Sciatic nerve (tissue), 2 donors: ENCODE data around the gene KCNMA1. TPM values are rescaled to one million over a fixed set of nuclear protein-coding genes. Genes with fewer than 3 reads are reported as not detected.

Source experiments
- ATAC-seq: fragments of 200-7000 bp; cut with Tn5 transposase; one replicate; pipeline ENCODE4 v1.9.1; 2020; ENCODE audit warnings: mild to moderate bottlenecking, moderate library complexity
- DNase-seq: peaks from one replicate; pipeline ENCODE4 v3.0.0-alpha.2; 2020; ENCODE audit warnings: low spot score
- intact Hi-C: fragments of 100-400 bp; cut with DNase I; formaldehyde crosslinking; loops from one replicate; pipeline ENCODE4 v1.14.2; 2022
- total RNA-seq: library from RNA; stranded (reverse); fragmentation: NEBNext Ultra II Directional; extraction: Animal tissue kit (Norgen Biotek cat#: 25700); gene quantifications from one replicate; pipeline ENCODE4 v1.2.1, GENCODE V29; 2021
- donor health status: DM: no; HTN: no; CAD: no.
- donor health status: DM: no; HTN: no; CAD: no.

KCNMA1 gene
- total RNA-seq, 1 donor from 2014 or later: 10.7 TPM

GRCh38 chr10:77164616-77165311 lies 472.8 kb downstream of the KCNMA1 start:
- ATAC-seq (peak; percentile 50), DNase-seq (no peak)
- intact Hi-C loops: no loop called here

GRCh38 chr10:77163670-77164348 lies 473.8 kb downstream of the KCNMA1 start:
- no peak for DNase-seq
- intact Hi-C loops: no loop called here
- peak; percentile 72 for ATAC-seq

GRCh38 chr10:77162697-77163096 lies 474.9 kb downstream of the KCNMA1 start:
- DNase-seq (no peak), ATAC-seq (no peak)
- intact Hi-C loops: no loop called here

GRCh38 chr10:77160679-77161078 lies 476.9 kb downstream of the KCNMA1 start:
- DNase-seq (no peak), ATAC-seq (no peak)
- intact Hi-C loops: no loop called here

- no peak for ATAC-seq
- no peak for DNase-seq
- intact Hi-C loops: no loop called here
These were observed 478.0 kb downstream of the KCNMA1 start for GRCh38 chr10:77159538-77160110.

- ATAC-seq (no peak), DNase-seq (no peak)
- intact Hi-C loops: no loop called here
These were observed 478.9 kb downstream of the KCNMA1 start for GRCh38 chr10:77158666-77159065.

- intact Hi-C loops: no loop called here
- DNase-seq: no peak
- no peak for ATAC-seq
These were observed 480.2 kb downstream of the KCNMA1 start for GRCh38 chr10:77157248-77158019.

GRCh38 chr10:77156406-77156879 lies 481.2 kb downstream of the KCNMA1 start:
- intact Hi-C loops: no loop called here
- ATAC-seq (peak; percentile 32), DNase-seq (no peak)

GRCh38 chr10:77152256-77152655 lies 485.4 kb downstream of the KCNMA1 start:
- DNase-seq (no peak), ATAC-seq (no peak)
- intact Hi-C loops: no loop called here

GRCh38 chr10:77151408-77151807 lies 486.2 kb downstream of the KCNMA1 start:
- ATAC-seq (no peak), DNase-seq (no peak)
- intact Hi-C loops: no loop called here

- intact Hi-C loops: no loop called here
- no peak for ATAC-seq
These were observed 487.9 kb downstream of the KCNMA1 start for GRCh38 chr10:77149706-77150105.

GRCh38 chr10:77149001-77149400 lies 488.6 kb downstream of the KCNMA1 start:
- no peak for ATAC-seq
- intact Hi-C loops: no loop called here
- no peak for DNase-seq

More at GRCh38 chr10:77149706-77150105, 487.9 kb downstream of the KCNMA1 start:
- DNase-seq: no peak

GRCh38 chr10:77147871-77148270 lies 489.7 kb downstream of the KCNMA1 start:
- intact Hi-C loops: no loop called here
- no peak for ATAC-seq
- DNase-seq: no peak

- intact Hi-C loops: no loop called here
- DNase-seq: no peak
These were observed 490.8 kb downstream of the KCNMA1 start for GRCh38 chr10:77146712-77147336.

GRCh38 chr10:77144656-77145055 lies 493.0 kb downstream of the KCNMA1 start:
- no peak for DNase-seq
- no peak for ATAC-seq
- intact Hi-C loops: no loop called here

More at GRCh38 chr10:77146712-77147336, 490.8 kb downstream of the KCNMA1 start:
- no peak for ATAC-seq

GRCh38 chr10:77139252-77140160 lies 498.1 kb downstream of the KCNMA1 start:
- intact Hi-C loops: no loop called here
- ATAC-seq (no peak), DNase-seq (no peak)

GRCh38 chr10:77138541-77138940 lies 499.1 kb downstream of the KCNMA1 start:
- DNase-seq (no peak), ATAC-seq (no peak)
- intact Hi-C loops: no loop called here

GRCh38 chr10:77135555-77135954 lies 502.1 kb downstream of the KCNMA1 start:
- no peak for ATAC-seq
- intact Hi-C loops: no loop called here

More at GRCh38 chr10:77135555-77135954, 502.1 kb downstream of the KCNMA1 start:
- DNase-seq: no peak
